Prostate gland (tissue), 2 donors: ENCODE results near the gene SRP9. TPM values are rescaled to one million over a fixed set of nuclear protein-coding genes. Genes with fewer than 3 reads are reported as not detected.

Experiments
- DNase-seq: peaks from one replicate; pipeline ENCODE4 v3.0.0-alpha.2; 2019; ENCODE audit warnings: low spot score
- H3K27ac ChIP-seq, 2 donors: fragments of 200-600 bp; sonication (generic); 2 replicates each; pipeline ENCODE4 v1.5.1; 2017 to 2019
- H3K27me3 ChIP-seq: fragments of 200-600 bp; sonication (generic); replicated peaks from 2 replicates; pipeline ENCODE4 v1.5.1; 2019; ENCODE audit not compliant: insufficient read depth
- H3K36me3 ChIP-seq, 2 donors: fragments of 200-600 bp; sonication (generic); 1 replicate in 1 of 2; 2 replicates in 1 of 2; pipeline versions ENCODE4 v1.5.1 to v1.8.1; 2017 to 2019
- H3K4me1 ChIP-seq: fragments of 200-600 bp; sonication (generic); replicated peaks from 2 replicates; pipeline ENCODE4 v1.5.1; 2019
- H3K4me3 ChIP-seq, 2 donors: fragments of 200-600 bp; sonication (generic); 2 replicates each; pipeline ENCODE4 v1.5.1; 2017 to 2019
- H3K9me3 ChIP-seq: fragments of 200-600 bp; sonication (generic); 2 replicates; pipeline ENCODE4 v1.5.1; 2017
- CTCF ChIP-seq, 4 experiments: fragments of 200-600 bp in 2 of 4; fragments of 450-650 bp in 2 of 4; sonication (generic) in 2 of 4; IDR thresholded peaks; 1 replicate in 3 of 4; 2 replicates in 1 of 4; pipeline ENCODE4 v1.5.1; 2016 to 2019; ENCODE audit warnings: antibody characterized with exemption in 4 of 4, mild to moderate bottlenecking in 2 of 4, moderate library complexity in 2 of 4
- POLR2A ChIP-seq: fragments of 450-650 bp; IDR thresholded peaks from one replicate; pipeline ENCODE4 v1.6.1; 2016; ENCODE audit warnings: antibody characterized with exemption, mild to moderate bottlenecking
- POLR2AphosphoS5 ChIP-seq: sonication (generic); formaldehyde crosslinking; IDR thresholded peaks from one replicate; pipeline ENCODE4 v1.6.1; 2017; ENCODE audit warnings: antibody characterized with exemption
- WGBS: methylation state at CpG from one replicate; pipeline ENCODE4 v1.1.5; 2018; 5-methylcytosine and 5-hydroxymethylcytosine counted together
- intact Hi-C: fragments of 100-400 bp; cut with DNase I; formaldehyde crosslinking; loops from one replicate; pipeline ENCODE4 v1.14.2; 2022
- total RNA-seq, 2 donors: library from RNA; depleted of rRNA; stranded (reverse); fragments of >200 nt; gene quantifications; one replicate each; pipeline ENCODE4 v1.1.0, GENCODE V29; 2016

Gene SRP9, protein sequence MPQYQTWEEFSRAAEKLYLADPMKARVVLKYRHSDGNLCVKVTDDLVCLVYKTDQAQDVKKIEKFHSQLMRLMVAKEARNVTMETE
- total RNA-seq: 100 to 1,000 TPM; 168 to 324 TPM

- H3K4me1 ChIP-seq: peaks cover 10% of the 10 kb centered on the region
Observed at GRCh38 chr1:225777583-225778336, at the start of gene SRP9. Gene SRP9, plus strand, starts transcription at chr1:225777826. Its CDS starts 115 bp downstream, at chr1:225777941.

DNA sequence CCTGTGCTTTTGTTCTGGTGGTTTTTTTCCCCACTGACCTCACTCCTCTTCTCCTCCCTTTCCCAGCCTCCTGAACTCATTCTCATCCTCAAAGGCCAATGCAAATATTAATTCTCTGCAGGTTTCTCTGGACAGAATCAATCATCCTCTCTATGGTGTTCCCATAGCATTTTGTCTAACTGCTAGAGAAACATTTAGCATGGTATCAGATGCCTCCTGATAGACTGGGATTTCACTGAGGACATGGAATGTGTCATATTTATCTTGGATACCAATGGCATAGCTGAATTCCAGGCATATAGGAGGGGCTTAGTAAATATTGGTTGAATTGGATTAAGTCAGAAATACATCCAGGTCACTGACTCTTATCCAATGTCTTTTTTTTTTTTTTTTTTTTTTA, 46.1 kb upstream of the SRP9 start:
- intact Hi-C loops: no loop called here
- no peaks in the 10 kb centered on the region for H3K4me1 ChIP-seq
- H3K27me3 ChIP-seq: no peaks in the 10 kb centered on the region
- TF ChIP-seq POLR2AphosphoS5 (no peak), POLR2A (no peak), CTCF (IDR thresholded peaks at IDR 0.05) (no peak)
- DNase-seq: no peak
- H3K4me3 ChIP-seq: no peak overlapping the region
- no peaks in the 10 kb centered on the region for H3K9me3 ChIP-seq
- H3K36me3 ChIP-seq: no peaks in the 10 kb centered on the region
- no peak overlapping the region for H3K27ac ChIP-seq

More at GRCh38 chr1:225777583-225778336, at the start of gene SRP9:
- intact Hi-C loops: loop anchor here (2.0 to 5.0 kb wide), 4 partner anchors 33 to 303 kb away; partner anchors contain the start of gene EPHX1
- WGBS: under 1% methylated on average over 46 of the region's 46 CpGs
- Histone ChIP-seq H3K36me3 (no peaks in the 10 kb centered on the region), H3K27ac (peak within 1 kb of the TSS; percentile 92 to 96), H3K27me3 (no peaks in the 10 kb centered on the region), H3K4me3 (peak within 1 kb of the TSS; percentile 65 to 70), H3K9me3 (no peaks in the 10 kb centered on the region)
- TF ChIP-seq POLR2A: peak; percentile 69
- peak; percentile 96 for TF ChIP-seq POLR2AphosphoS5
- TF ChIP-seq CTCF (IDR thresholded peaks at IDR 0.05): peak; percentile 81 to 96 (median 90)
- DNase-seq: peak; percentile 98

- intact Hi-C loops: no loop called here
- TF ChIP-seq POLR2AphosphoS5: no peak
- TF ChIP-seq CTCF (IDR thresholded peaks at IDR 0.05): no peak
- TF ChIP-seq POLR2A: no peak
- Histone ChIP-seq H3K27ac (no peak overlapping the region), H3K9me3 (no peaks in the 10 kb centered on the region), H3K36me3 (no peaks in the 10 kb centered on the region), H3K27me3 (no peaks in the 10 kb centered on the region), H3K4me3 (no peak overlapping the region), H3K4me1 (no peaks in the 10 kb centered on the region)
- 92% methylated on average over 4 of the region's 4 CpGs for WGBS
- no peak for DNase-seq
Observed at GRCh38 chr1:225733254-225733653, 44.4 kb upstream of the SRP9 start.

DNA sequence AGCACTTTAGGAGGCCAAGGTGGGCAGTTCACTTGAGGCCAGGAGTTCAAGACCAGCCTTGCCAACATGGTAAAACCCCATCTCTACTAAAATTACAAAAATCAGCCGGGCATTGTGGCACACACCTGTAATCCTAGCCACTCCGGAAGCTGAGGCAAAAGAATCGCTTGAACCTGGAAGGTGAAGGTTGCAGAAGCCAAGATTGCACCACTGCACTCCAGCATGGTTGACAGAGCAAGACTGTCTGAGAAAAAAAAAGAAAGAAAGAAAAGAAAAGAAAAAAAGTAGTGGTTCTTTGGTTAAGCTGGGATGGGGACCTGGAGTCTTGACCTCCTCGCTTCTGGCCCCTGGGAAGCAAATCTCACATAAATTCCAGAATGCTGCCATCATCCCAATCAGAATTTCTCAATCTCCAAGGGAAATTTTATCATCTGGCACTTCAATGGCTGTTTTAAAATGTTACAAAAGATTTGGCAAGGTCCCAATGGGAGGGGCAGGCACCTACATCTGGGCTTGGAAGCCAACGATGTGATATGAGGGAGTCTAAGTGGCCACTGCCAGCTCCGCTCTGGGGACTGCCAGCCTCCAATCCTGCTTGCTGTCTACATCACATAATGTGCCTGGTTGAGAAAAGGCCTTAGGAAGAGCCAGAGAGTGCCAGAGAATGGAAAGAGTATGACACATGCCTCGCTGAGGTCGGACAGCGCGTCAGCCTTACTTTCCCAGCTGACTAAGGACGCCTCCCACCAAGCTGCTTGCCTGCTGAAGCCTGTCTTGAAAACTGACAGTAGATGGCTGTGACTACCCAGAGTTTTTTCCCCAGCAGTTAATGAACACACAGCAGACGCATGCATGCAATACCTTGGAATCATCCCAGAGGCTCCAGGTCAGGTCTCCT, 42.1 kb upstream of the SRP9 start:
- WGBS: 39% methylated on average over 12 of the region's 12 CpGs

More for the DNA sequence above, 42.1 kb upstream of the SRP9 start:
- Histone ChIP-seq H3K9me3 (no peaks in the 10 kb centered on the region), H3K4me3 (no peak overlapping the region), H3K27ac (peak overlapping the region; percentile 32 to 55), H3K4me1 (no peaks in the 10 kb centered on the region), H3K27me3 (no peaks in the 10 kb centered on the region), H3K36me3 (no peaks in the 10 kb centered on the region)
- TF ChIP-seq CTCF (IDR thresholded peaks at IDR 0.05) (no peak), POLR2A (no peak), POLR2AphosphoS5 (peak; percentile 68)
- peak; percentile 70 for DNase-seq
- intact Hi-C loops: no loop called here
